Measurements from ENCODE around the gene GATA5.
"Not testable (repeated sequence)": the region's sequence is repeated elsewhere in the genome, so short reads cannot be mapped to it uniquely, and the experiment has no call there.

Gene GATA5

DNA sequence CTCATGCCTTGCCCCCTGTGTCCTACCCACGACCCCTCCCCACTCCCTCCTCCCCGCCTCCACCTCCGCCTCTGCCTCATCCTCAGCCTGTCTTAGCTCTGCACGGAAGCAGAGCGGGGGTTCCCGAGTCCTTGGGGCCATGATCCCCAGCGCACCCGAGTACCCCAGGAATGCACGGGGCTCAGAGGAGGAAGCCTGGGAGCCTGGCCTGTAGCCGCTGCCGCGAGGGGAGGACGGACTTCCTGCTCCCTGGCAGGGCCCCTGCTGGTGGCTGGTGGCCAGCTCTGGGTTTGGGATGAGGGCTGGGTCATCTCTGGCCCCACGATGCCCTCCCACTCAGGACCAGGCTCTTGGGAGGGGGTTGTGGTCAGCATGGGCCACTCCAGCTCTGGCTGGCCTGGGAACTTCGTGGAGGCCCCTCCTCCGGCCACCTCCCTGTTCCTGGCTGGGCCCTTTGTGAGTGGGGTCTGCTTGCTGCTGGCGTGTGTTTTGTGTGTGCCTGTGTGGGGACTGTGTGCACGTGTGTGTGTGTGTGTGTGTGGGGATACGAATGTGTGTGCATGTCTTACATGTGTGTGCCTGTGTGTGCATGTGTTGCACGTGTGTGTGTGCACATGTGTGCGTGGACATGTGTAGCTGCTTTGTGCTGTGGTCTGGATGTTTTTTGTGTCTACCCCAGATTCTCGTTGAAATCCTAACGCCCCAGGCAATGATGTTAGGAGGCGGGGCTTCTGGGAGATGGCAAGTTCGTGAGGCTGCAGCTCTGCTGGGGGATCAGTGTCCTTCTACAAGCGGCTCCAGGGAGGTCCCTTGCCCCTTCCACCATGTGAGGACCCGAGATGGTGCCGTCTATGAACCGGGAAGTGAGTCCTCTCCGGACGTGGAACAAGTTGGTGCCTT, 47.1 kb downstream of the GATA5 start:
- DNase-seq (ENCODE audit: low spot score) = no peak

DNA sequence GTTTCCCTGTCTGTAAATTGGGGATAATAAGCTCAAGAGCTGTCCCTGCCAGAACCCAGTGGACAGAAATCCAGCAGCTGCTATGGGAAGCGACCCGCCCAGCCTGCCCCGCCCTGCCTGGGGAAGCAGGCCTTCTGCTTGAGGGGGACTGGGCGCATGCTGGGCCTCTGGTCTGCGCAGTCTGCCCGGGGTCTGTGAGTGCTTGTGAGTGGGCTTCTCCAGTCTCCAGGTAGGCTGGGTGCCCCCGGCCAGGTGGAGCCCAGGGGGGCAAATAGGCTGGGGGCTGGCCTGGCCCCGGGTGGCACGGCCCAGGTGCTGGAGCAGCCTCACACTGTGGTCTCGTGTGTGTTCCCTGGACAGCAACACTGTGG, 47.8 kb downstream of the GATA5 start:
- DNase-seq (ENCODE audit: low spot score) = no peak

DNA sequence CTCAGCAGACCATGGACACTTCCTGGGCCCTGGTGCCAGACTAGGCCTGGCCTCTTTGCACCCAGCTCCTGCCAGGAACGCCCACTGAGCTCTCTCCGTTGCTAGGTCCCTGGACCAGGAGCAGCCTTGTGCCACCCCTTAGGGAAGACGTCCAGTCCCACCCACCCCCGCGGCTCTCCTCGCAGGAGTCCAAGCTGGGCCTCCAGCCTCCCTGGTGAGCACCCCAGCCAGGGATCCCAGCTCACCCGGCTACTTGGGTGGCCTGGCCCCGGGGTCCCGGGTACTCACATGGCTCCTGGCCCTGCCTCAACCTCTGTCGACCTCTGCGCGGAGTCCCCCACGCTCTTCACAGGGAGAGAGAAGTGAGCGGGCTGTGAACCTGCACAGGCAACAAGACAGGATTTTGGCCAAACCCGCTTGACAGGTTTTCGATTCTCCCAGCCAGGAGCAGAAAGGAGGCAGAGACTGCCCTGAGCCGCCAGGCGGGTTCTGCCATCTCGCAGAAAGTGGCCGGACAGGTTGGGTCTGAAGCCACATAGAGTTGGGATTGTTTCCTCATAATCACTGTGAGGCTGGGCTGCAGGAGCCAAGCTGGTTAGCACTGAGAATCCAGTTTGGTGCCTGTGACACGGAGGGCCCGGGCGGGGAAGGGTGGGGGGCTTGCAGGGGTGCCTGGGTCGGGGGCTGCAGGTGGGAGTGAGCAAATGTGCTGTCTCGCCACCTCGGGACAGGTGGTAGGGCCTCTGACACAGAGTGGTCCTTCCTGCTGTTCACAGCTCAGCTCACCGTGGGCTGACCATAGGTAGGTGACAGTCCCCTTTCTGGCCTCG, 48.4 kb downstream of the GATA5 start, which contains the start of gene RBBP8NL:
Gene RBBP8NL (minus strand): TSS at position 368 of the 830 bp plus-strand sequence. CDS start 7,892 bp downstream, outside the sequence.
- no peak for DNase-seq (ENCODE audit: low spot score)

DNA sequence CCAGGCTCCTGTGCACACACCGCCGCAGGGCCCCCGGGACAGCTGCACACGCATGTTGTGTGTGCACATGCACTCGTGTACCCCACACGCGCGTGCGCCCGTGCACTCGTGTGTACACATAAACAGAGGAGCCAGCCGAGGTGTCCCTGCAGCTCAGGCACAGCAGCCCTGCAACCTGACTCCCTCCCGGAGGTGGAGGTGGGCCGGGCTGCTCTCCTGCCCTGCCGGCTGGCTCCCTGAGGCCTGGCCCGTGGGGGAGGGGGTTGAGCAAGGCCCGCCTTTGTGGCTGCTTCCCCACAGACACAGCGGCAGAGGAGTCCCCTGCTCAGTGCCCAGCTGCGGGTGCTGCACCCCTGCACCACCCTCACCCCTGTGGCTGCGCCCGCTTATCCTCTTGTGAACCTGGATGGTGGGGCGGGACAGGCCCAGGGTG, 49.1 kb downstream of the GATA5 start:
- no peak for DNase-seq (ENCODE audit: low spot score)

DNA sequence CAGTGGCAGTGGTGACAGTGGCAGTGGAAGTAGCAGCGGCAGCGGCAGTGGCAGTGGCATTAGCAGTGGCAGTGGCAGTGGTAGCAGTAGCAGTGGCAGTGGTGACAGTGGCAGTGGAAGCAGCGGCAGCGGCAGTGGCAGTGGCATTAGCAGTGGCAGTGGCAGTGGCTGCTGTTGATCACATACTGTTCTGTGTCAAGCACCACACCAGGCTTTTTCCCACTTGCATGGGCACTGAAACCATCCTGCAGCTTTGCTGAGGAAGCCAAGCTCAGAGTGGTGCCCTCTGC, 49.8 kb downstream of the GATA5 start:
- DNase-seq (ENCODE audit: low spot score) = not testable (repeated sequence)

DNA sequence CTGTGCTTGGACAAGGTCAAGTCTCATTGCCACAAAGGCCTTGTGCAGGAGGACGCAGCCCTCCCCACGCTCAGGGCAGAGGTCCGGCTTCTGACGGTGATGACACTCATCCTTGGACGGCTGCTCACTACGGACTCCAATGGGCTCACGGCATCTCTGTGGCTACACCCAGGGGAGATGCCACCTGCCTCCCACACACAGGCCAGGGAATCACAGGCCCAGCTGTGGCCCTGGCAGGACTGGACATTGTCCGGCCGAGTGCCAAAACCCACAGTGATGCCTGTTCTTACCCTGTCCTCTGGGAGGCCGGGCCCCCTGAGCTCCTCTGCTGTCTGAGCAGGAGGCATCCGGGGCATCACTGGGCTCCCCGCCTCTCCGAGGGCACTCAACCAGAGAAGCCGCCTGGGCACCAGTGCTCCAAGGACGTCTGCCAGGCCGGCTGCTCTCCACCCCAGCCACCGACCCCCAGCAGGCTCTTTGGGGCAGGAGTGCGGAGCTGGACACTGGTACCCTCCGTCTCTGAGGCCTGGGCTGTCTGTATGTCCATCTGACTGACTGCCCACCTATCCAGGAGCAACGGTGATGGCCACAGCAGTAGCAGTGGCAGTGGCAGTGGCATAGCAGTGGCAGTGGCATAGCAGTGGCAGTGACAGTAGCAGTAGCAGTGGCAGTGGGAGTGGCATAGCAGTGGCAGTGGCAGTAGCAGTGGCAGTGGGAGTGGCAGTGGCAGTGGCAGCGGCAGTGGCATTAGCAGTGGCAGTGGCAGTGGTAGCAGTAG, 50.3 kb downstream of the GATA5 start:
- no peak for DNase-seq (ENCODE audit: low spot score)

GRCh38 chr20:62424249-62425107, 51.3 kb downstream of the GATA5 start:
- DNase-seq (ENCODE audit: low spot score) = no peak

GRCh38 chr20:62423326-62423706, 52.5 kb downstream of the GATA5 start:
- no peak for DNase-seq (ENCODE audit: low spot score)

DNA sequence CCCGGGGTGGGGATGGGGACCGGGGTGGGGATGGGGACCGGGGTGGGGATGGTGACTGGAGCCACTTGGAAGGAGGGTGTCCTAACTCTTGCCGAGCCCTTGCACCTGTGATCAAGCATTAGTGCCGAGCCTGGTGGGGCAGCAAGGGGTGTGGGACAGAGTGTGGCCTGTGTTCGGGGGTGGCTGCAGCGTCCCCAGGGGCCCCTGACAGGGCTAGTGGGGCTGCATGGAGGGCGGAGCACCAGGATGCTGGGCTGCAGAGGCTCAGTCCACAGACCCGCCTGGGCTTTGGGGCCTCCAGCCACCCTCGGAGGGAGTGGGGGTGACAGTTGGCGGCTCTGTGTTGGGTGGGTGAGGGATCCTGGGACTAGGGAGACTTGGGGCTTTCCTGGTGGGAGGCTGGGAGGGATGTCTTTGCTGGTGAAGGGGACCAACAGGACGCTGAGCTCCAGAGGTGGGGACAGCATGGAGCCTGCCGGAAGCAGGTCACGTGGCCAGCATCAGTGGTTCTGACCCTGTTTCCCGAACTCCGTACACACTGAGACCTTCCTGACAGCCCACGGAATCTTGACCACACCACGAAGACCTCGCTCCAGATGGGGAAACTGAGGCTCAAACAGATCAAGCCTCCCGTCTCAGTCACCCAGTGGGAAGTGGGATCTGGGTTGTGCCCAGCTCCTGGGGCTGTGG, 53.0 kb downstream of the GATA5 start:
- no peak for DNase-seq (ENCODE audit: low spot score)

DNA sequence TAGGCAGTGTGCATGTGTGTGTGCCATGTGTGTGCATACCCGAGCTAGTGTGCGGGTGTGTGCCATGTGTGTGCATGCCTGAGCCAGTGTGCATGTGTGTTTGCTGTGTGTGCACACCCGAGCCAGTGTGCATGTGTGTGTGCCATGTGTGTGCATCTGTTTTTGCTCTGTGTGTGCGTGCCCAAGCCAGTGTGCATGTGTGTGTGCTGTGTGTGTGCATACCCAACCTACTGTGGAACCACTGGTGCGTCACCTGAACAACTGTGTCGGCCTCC, 54.1 kb downstream of the GATA5 start:
- DNase-seq (ENCODE audit: low spot score) = no peak

DNA sequence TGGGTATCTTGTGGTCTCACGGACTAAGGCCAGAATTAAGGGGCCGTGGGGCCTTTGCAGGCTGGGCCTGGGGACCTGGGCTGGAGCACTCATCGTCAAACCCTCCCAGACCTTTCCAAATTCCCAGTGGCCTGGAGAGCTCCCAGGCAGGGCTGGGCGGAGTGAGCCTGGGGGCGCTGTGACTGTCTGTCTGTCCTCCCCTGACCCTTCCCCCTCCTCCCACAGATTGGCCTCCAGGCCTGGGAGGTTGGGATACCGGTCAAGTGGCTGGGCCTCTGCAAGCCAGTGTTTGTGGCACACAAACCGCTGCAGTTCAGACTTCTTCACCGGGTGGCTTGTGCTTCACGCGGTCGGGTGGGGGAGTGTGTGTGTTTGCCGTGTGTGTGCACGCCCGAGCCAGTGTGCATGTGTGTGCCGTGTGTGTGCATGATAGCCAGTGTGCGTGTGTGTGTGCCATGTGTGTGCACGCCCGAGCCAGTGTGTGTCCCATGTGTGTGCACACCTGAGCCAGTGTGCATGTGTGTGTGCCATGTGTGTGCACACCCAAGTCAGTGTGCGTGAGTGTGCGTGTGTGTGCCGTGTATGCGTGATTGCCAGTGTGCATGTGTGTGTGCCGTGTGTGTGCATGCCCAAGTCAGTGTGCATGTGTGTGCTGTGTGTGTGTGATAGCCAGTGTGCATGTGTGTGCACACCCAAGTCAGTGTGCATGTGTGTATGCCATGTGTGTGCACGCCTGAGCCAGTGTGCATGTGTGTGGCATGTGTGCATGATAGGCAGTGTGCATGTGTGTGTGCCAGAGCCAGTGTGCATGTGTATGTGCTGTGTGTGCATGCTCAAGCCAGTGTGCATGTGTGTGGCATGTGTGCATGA, 54.7 kb downstream of the GATA5 start:
- no peak for DNase-seq (ENCODE audit: low spot score)

- no peak for DNase-seq (ENCODE audit: low spot score)
Measured at GRCh38 chr20:62419759-62420158, 56.0 kb downstream of the GATA5 start.

DNA sequence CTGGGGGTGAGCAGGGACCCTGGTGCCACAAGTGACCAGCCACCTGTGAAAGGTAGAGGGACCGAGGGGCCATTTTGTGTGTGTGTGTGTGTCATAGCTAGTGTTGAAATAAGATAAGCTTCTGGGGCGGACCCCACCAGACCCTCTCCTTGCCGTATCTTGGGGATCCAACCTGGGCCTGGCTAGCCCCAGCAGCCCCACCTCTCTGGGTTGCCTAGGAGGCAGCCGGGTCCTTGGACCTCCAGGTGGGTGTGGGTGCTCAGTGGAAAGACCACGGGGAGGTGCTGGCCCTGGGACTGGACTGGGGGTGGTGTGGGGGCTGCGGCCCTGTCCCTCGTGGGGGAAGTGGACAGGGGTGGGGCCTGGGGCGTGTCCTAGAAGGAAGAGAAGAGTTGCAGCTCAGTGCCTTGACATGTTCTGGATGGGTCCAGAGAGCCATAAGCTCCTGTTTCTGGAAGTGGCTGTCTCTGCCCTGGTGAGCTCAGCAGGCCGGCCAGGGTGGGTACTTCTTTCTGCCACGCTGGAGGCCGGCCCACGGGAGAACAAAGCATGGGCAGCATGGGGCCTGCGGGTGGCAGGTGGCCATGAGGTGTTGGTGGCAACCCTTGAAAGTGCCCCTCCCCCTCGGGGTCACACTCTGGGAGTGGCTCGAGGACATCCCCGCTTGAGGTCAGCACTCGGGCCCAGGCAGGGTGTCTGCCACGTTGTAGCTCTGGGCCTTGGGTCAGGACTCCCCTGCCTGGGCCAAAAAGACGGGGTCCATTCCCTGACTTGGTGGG, 56.9 kb downstream of the GATA5 start:
- no peak for DNase-seq (ENCODE audit: low spot score)

DNA sequence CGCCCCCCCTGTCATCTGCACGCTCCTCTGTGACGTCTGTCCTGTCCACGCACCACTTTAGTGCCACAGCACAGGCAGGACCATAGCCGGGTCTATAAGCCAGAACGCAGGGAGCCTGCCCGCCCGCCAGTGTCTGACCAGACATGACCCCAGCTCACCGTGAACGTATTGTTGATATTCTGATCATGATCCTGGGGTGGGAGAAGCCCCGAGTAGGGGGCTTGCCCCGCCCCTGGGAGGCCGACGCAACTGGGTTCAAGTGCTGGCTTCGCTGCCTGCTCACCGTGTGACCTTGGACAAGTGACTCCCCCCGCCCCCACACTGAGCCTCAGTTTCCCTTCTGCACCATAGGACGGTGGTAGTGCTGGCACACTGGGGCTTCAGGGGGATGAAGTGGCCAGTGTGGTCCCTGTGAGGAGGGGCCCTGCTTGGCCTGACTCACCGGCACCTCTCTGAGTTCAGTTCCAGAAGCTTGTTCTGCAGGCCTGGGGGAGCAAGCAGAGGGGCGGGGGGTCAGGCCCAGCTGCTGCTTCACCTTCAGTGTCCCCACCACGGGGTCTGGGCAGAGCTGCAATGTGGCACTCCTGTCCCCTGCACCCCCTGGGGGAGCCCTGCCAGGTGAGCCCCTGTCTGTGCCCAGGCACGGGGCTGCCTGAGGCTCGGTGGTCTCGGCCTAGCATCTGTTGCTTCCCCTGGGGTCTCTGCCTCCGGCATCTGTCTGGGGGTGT, 57.6 kb downstream of the GATA5 start:
- DNase-seq (ENCODE audit: low spot score) = no peak

DNA sequence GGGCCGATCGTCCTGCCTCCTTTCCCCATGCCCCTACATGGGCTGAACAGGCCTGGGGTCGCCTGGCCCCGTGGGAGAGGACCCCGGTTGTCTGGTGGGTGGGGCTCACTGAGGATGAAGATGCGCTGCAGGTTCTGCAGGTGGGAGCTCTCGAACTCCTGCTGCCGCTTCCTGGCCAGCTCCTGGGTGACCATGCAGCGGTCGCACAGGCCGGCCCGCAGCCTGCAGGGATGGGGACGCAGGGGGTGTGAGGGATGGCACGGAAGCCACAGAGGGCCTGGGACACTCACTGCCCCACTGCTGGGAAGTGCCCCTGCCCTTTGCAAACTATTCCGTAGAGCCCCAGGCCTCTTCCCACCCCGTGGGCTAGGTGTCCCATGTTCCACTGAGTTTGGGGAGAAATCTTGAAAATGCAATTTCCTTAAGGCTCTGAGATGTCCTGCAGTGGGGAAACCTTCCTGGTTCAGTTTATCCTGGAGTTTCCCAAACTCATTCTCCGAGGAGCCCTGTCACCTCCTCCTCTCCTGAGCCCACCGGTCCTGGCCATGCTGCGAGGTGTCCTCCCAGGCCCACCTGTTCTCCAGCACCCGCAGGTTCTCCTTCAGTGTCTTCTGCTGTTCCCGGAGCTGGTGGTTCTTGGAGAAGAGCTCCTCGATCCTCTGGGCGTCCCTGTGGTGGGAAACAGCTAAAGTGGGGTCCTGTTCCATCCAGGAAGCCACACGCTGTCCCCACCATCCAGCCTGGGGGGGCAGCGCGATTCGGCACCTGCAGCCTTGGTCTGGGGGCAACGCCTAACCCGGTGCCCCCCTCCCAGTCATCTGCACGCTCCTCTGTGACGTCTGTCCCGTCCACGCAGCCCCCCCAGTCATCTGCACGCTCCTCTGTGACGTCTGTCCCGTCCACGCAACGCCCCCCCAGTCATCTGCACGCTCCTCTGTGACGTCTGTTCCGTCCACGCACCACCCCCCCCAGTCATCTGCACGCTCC, 58.9 kb downstream of the GATA5 start:
- DNase-seq (ENCODE audit: low spot score) = no peak

DNA sequence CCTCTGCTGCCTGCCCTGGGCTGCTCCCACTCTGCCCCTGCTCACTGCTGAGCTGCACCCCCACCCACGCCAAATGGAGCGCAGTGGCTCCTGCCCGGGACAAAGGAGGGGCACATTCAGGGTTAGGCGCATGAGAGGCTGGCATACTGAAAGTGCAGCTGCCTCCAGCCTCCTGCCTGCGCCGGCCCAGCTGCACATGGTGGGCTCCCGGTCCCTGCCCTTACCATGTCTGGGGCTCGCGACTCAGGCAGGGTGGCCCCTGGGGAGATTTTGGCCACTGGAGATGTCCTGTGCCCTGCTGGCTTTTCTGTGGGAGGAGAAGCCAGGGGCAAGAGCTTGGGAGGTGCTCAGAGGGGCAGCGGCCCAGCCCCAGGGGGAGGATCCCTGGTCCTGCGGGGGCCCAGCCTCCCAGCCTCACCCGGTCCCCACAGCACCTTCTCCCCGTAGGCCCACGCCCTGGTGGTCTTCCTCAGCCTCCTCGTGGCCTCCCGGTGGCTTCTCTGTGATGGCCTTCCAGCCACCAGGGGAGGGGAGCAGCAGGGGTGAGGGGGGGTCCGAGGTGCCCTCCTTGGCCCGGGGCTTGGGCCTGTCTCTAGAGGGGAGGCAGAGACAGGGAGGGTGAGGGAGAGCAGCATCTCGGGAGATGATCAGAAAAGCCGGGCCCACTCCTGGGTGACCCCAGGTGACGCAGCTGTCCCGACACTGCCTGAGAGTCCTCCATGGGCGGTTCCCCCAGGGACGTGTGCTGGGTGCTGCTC, 60.3 kb downstream of the GATA5 start:
- no peak for DNase-seq (ENCODE audit: low spot score)
